Endodermal cell (in vitro differentiated cells): ENCODE measurements around the gene KRTAP5-6. TPM values are rescaled to one million over a fixed set of nuclear protein-coding genes. Genes with fewer than 3 reads are reported as not detected.

Source experiments
- DNase-seq: peaks from one replicate; pipeline ENCODE4 v3.0.0-alpha.2; 2017
- H3K27ac ChIP-seq: 2 replicates; pipeline ENCODE4 v1.5.1; 2013; ENCODE audit warnings: mild to moderate bottlenecking, low read depth, low read length, moderate library complexity
- H3K27me3 ChIP-seq: 2 replicates; pipeline ENCODE4 v1.6.1; 2013; ENCODE audit warnings: mild to moderate bottlenecking, low read length, moderate library complexity; ENCODE audit not compliant: insufficient read depth, control insufficient read depth, poor library complexity, severe bottlenecking
- H3K36me3 ChIP-seq: 2 replicates; pipeline ENCODE4 v1.7.0; 2013; ENCODE audit warnings: mild to moderate bottlenecking, low read length, moderate library complexity; ENCODE audit not compliant: control insufficient read depth, insufficient read depth
- H3K4me1 ChIP-seq: one replicate; pipeline ENCODE4 v1.7.0; 2013; ENCODE audit warnings: low read length; ENCODE audit not compliant: control insufficient read depth, insufficient read depth
- H3K4me3 ChIP-seq: 2 replicates; pipeline ENCODE4 v1.5.1; 2013; ENCODE audit warnings: mild to moderate bottlenecking, low read length, moderate library complexity
- H3K9ac ChIP-seq: 2 replicates; pipeline ENCODE4 v1.6.1; 2013; ENCODE audit warnings: mild to moderate bottlenecking, low read length, moderate library complexity; ENCODE audit not compliant: poor library complexity, severe bottlenecking; ENCODE audit errors: extremely low read depth
- H3K9me3 ChIP-seq: 2 replicates; pipeline ENCODE4 v1.6.1; 2013; ENCODE audit warnings: mild to moderate bottlenecking, low read length, moderate library complexity; ENCODE audit not compliant: control insufficient read depth
- H3K27ac Mint-ChIP-seq: 2 replicates; pipeline ENCODE4 v1.8.0; 2020; ENCODE audit warnings: mixed read lengths
- H3K27me3 Mint-ChIP-seq: 2 replicates; pipeline ENCODE4 v1.8.0; 2021; ENCODE audit warnings: mild to moderate bottlenecking, mixed read lengths; ENCODE audit not compliant: insufficient read depth
- H3K36me3 Mint-ChIP-seq: 2 replicates; pipeline ENCODE4 v1.8.0; 2020; ENCODE audit warnings: low read depth, mixed read lengths
- H3K4me1 Mint-ChIP-seq: 2 replicates; pipeline ENCODE4 v1.8.0; 2020; ENCODE audit warnings: mixed read lengths
- H3K4me3 Mint-ChIP-seq: 2 replicates; pipeline ENCODE4 v1.8.0; 2020; ENCODE audit warnings: mild to moderate bottlenecking, moderate library complexity, mixed read lengths
- H3K9me3 Mint-ChIP-seq: 2 replicates; pipeline ENCODE4 v1.8.0; 2020; ENCODE audit warnings: mild to moderate bottlenecking, mixed read lengths
- WGBS, 2 experiments: methylation state at CpG; one replicate each; pipeline versions ENCODE4 v1.1.5 to v1.1.7; 2013; ENCODE audit warnings: missing lambda C conversion rate in 2 of 2, mixed read lengths in 1 of 2; ENCODE audit not compliant: insufficient coverage in 1 of 2, insufficient read length in 1 of 2; 5-methylcytosine and 5-hydroxymethylcytosine counted together
- total RNA-seq, 2 donors: library from RNA; stranded (reverse); fragmentation: NEBNext Ultra II Directional in 1 of 2; extraction: Animal tissue kit (Norgen Biotek cat#: 25700) in 1 of 2; gene quantifications; 2 replicates in 1 of 2; 3 replicates in 1 of 2; pipeline ENCODE4 v1.2.1, GENCODE V29; 2021
- TF ChIP-seq, protein P1 (sequence below): fragments of 200-600 bp; sonication (generic); conservative IDR thresholded peaks from 2 replicates; pipeline ENCODE4 v1.5.0; 2021; ENCODE audit warnings: antibody characterized with exemption, mild to moderate bottlenecking

Gene KRTAP5-6
- total RNA-seq, 2 donors from 2014 or later, result not detected

DNA sequence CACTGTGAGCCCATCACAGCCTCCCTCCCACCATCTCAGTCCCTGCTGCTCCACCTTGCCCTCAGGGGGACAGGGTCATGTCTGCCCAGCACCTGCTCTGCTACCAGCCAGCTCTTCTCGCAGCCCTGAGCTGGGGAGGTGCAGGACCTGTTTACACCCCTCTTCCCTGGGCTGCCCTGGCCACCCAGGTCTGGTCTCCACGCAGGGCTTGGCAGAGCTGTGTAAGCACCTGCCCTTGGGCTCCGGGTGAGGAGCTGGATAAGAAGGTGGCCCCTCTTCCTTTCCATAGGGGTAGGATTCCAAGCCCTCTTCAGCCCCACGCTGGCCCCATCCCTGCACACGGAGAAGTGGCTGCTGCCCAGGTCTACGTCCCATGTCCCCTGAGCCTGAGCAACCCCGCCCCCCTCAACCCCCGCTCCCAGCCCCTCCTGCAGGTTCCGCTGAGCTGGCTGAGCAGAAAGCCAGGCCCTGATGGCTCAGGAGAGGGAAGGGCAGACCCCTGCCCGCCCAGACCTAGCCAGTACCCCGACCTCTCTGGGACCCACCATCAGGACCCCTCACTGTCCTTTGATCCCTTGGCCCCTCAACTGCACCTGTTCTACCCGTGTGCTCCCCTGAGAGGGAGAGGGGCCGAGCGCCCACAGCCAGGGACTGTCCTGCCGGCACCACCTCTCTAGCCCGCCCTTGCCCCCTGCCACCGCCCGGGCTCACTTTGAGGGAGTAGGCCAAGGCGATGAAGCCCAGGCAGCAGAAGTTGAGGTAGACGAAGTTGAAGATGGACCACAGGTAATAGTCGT lies 50.2 kb downstream of the KRTAP5-6 start:
- Mint-ChIP-seq H3K27ac (no peak overlapping the region), H3K27me3 (peaks cover 55% of the 10 kb centered on the region), H3K4me1 (peaks cover 6% of the 10 kb centered on the region), H3K9me3 (no peaks in the 10 kb centered on the region), H3K36me3 (no peaks in the 10 kb centered on the region), H3K4me3 (no peak overlapping the region)
- 88 to 89% methylated on average over 14 to 21 of the region's 21 CpGs for WGBS, 2 experiments
- DNase-seq, result peak; percentile 41
- Histone ChIP-seq H3K27me3 (peaks cover 61% of the 10 kb centered on the region), H3K36me3 (no peaks in the 10 kb centered on the region), H3K9me3 (no peaks in the 10 kb centered on the region), H3K9ac (no peak overlapping the region), H3K27ac (no peak overlapping the region), H3K4me1 (no peaks in the 10 kb centered on the region), H3K4me3 (no peak overlapping the region)
- TF ChIP-seq, protein P1, sequence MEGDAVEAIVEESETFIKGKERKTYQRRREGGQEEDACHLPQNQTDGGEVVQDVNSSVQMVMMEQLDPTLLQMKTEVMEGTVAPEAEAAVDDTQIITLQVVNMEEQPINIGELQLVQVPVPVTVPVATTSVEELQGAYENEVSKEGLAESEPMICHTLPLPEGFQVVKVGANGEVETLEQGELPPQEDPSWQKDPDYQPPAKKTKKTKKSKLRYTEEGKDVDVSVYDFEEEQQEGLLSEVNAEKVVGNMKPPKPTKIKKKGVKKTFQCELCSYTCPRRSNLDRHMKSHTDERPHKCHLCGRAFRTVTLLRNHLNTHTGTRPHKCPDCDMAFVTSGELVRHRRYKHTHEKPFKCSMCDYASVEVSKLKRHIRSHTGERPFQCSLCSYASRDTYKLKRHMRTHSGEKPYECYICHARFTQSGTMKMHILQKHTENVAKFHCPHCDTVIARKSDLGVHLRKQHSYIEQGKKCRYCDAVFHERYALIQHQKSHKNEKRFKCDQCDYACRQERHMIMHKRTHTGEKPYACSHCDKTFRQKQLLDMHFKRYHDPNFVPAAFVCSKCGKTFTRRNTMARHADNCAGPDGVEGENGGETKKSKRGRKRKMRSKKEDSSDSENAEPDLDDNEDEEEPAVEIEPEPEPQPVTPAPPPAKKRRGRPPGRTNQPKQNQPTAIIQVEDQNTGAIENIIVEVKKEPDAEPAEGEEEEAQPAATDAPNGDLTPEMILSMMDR, result no peak

Other genes starting within 250 kb of the KRTAP5-6 start
- gene MOB2, start 210.4 kb upstream of the KRTAP5-6 start, total RNA-seq, result 10 to 100 TPM; 23.9 to 25.4 TPM
- 1 to 10 TPM; 4.7 to 7.0 TPM for gene DUSP8, start 124.9 kb upstream of the KRTAP5-6 start, total RNA-seq
- gene KRTAP5-1, start 111.9 kb upstream of the KRTAP5-6 start, total RNA-seq, result not detected
- not detected for gene KRTAP5-2, start 98.9 kb upstream of the KRTAP5-6 start, total RNA-seq
- not detected for gene KRTAP5-3, start 88.7 kb upstream of the KRTAP5-6 start, total RNA-seq
- gene KRTAP5-4, start 75.1 kb upstream of the KRTAP5-6 start, total RNA-seq, result not detected
- not detected for gene KRTAP5-5, start 67.4 kb upstream of the KRTAP5-6 start, total RNA-seq
- 1 to 10 TPM in 1 of 2 donors, under 1 TPM in 1; 0.75 to 1.0 TPM for gene IFITM10, start 53.4 kb downstream of the KRTAP5-6 start, total RNA-seq
- gene CTSD, start 66.7 kb downstream of the KRTAP5-6 start, total RNA-seq, result 100 to 1,000 TPM; 185 to 208 TPM
- not detected for gene SYT8, start 137.8 kb downstream of the KRTAP5-6 start, total RNA-seq
- not detected for gene TNNI2, start 141.8 kb downstream of the KRTAP5-6 start, total RNA-seq
- gene LSP1, start 155.9 kb downstream of the KRTAP5-6 start, total RNA-seq, result not detected
- gene PRR33, start 194.7 kb downstream of the KRTAP5-6 start, total RNA-seq, result not detected
- not detected for gene TNNT3, start 222.5 kb downstream of the KRTAP5-6 start, total RNA-seq